ENCODE results near the gene GNG12.
A peak's percentile ranks its signal among the peaks of the same experiment; 100 is the strongest.

Gene GNG12

DNA sequence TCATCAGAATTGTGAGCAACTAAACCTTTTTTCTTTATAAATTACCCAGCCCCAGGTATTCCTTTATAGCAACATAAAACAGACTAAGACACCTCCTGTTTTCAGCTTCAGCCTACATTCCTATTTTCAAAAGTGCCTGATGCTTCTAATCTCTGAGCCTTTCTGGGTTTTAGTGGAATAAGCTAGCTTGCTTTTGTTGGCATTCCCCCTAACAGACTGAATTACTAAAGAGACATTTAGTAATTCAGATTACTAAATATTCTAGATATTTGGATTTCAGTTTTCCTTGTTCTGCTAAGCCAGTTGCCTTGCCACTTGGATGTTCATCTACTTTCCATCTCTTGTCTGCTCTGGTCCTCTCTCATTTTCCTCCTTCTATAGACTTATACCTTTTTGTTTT, 10.5 kb upstream of the GNG12 start:
- intact Hi-C loops (cut with DNase I): no loop called here
- DNase-seq: no peak

DNA sequence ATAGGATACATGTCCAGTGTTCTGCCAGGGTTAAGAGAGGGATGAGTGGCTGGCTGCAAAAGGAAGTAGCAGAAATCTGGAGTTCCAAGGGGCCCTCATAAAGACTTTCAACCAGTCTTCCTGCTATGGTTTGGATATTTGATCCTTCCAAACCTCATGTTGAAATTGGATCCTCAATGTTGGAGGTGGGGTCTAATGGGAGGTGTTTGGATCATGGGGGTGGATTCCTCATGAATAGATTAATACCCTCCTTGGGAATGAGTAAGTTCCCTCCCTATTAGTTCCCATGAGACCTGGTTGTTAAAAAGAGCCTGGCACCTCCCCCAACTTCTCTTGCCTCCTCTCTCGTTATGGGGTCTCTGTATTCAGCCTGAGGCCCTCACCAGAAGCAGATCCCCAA, 10.1 kb upstream of the GNG12 start:
- intact Hi-C loops (cut with DNase I): no loop called here
- no peak for DNase-seq

DNA sequence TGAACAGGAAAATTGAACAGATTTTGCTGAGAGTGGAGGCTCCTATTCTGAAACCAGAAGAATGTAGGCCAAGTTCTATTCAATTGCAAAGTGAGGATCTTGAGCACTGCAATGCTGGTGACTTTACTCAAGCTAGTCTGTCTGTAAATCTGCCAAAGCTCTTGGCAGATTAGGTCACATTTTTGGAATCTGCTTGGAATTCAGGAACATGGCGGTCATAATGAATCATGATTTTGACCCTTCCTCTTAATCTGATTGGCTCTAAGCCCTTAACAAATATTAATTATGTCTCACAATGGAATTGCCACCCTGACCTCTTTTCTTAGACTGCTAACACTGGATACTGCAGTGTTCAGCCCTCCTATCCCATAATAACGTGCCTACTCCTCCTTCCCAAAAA, 7.2 kb upstream of the GNG12 start:
- DNase-seq: no peak
- intact Hi-C loops (cut with DNase I): no loop called here

DNA sequence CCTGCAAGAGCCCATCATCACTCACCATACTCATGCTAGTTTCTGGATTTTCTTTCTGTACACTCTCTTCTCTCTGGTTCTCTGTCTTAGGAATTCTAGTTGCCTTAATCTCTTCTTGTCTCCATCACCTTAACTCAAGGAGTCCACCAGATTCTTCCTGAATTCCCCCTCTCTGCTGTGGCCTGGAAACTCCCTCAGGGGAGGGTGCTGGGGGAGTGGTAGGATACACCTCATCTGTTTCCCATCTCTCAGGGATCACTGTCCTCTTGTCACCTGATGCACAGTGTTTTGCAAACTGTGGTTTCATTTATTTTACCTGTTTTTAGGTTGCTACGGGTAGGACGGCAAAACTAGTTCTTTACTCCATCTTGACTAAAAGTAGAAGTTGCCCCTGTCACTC, 6.6 kb upstream of the GNG12 start:
- no peak for DNase-seq
- intact Hi-C loops (cut with DNase I): loop anchor here (10.0 kb wide), 1 partner anchor 75 kb away; no protein-coding TSS in a partner anchor

DNA sequence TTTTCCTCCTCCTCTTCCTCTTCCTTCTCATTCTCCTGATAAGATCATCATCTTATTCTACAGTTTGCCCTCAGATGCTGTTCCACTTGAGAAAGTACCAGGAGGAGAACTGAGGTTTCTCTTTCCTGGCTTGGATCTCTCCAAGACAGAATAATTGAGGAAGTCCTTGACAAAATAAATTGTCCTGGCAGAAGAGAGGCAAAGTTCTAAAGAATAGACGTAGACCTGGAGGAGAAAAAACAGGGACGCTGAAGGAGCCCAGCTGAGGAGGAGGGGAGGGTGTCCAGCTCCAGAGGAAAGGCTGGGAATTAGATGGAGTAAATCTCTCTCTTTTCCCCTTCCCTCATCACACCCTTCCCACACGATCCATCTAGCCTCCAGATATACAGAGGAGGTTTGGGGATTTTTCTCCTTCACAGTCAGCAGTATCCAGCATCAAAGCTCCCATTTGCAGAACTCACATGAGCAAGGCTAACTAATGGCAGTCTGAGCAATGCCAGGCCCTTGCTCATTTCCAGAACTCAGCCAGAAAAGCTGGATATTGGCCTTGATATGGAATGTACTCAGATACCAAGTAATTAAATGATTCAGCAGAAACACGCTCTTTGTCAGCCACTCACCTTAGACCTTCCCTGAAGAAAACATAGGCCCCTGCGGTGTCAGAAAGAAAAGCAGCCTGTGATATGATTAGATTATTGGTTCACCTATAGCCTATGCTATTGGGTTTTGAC, 5.1 kb upstream of the GNG12 start:
- no peak for DNase-seq
- intact Hi-C loops (cut with DNase I): loop anchor here (10.0 kb wide), 1 partner anchor 74 kb away; no protein-coding TSS in a partner anchor

DNA sequence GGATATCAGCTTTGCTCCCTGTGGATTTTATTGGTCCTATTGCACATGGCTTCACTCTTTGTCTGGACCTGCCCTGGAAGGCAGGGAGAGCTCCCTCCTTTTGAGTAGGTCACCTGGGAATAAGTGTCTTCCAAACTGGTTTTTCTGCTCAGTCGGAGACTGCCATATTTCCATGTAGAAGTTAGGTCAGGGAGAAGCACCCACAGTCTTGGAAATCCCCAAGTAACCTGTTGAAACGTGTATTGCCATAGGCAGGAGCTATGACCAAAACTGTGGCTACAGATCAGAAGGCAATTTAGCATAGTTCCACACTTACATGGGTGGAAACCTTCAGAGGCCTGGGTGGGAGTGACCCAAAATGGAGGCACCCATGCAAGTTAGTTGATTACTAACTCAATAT, 3.5 kb upstream of the GNG12 start:
- intact Hi-C loops (cut with DNase I): loop anchor here (10.0 kb wide), 1 partner anchor 72 kb away; no protein-coding TSS in a partner anchor

DNA sequence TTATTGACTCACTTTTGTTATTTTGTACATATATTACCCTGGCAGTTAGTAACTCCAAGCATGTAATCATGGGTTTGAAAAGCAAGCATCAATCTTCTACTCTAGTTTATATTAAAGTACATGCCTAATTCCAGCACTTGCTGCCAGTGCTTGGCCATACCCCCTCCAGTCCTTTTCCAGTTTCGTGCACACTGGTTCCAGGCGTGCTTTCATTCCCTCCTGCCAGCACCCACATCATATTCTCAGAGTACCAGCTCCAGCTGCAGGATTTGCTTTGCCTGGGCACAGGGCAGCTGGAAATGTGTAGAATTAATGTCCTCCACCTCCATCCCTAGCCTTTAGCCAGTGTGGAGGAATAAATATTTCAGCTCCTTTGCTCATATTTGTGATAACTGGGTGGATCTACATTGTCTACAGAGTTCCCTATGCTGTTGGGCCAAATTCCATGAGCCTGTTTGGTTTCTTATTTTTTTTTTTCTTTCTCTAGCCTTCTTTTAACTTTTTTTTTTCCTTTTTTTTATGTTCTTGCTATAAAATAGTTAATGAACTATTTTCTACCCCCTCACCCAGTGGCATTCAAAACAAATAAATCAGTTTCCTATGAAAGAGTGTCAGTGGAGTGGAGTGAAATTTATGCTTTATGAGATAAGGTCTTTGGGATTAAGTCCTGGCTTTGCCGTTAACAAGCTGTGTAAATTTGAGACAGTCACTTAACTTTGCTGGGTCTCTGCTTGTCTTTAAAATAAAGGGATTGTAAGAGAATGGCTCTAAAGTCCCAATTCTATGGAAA, 2.6 kb upstream of the GNG12 start:
- DNase-seq: no peak
- intact Hi-C loops (cut with DNase I): loop anchor here (10.0 kb wide), 1 partner anchor 71 kb away; no protein-coding TSS in a partner anchor

More for the DNA sequence above, 3.5 kb upstream of the GNG12 start:
- DNase-seq: no peak

DNA sequence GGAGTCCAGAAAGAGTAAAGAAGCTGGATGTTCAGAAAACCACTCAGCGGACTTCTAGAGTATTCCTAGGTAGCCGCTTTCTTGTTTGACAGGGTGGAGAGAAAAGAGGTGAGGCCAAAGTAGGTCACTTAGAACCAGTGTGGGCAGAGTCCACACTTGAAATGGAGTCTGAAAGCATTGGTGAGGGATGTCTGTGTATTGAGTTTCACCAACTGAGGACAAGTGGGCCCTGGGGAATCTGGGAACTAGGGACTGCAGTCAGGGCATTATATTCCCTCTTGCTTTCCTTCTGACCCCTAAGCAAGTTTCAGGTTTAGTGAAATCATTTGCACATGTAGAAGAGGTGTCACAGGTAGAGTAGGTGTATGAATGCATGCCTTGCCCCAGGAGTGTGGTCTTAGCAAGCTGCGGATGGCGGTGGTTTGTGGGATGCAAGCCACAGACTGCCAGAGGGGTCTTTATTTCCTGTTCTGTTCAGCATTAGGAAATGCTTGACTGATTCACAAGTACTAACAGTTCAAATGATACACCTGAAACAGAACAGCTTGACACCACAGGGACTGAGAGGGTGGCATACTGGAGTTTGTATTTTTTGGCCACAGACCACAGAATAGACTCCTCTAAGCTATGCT, 1.1 kb upstream of the GNG12 start:
- intact Hi-C loops (cut with DNase I): loop anchor here (10.0 kb wide), 1 partner anchor 70 kb away; no protein-coding TSS in a partner anchor
- no peak for DNase-seq

DNA sequence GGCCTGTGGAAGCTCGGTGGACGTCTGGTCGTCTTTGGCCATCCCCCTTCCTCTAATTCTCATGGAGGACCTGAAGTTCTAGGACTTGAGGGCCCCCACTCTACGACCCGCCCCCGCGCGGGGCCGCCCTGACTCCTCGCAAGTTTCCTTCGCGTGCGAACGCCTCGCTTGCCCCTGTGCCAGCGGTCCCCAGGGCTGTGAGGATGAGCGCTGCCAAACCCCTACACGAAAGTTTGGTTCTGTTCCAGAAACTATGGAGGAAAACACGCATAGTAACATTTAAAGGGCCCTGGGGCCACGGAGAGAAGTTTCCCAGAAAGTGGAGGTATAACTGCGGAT, 304 bp upstream of the GNG12 start:
- intact Hi-C loops (cut with DNase I): loop anchor here (10.0 kb wide), 1 partner anchor 69 kb away; no protein-coding TSS in a partner anchor
- DNase-seq: peak in 2 of 10 donors; percentile 62 to 79

DNA sequence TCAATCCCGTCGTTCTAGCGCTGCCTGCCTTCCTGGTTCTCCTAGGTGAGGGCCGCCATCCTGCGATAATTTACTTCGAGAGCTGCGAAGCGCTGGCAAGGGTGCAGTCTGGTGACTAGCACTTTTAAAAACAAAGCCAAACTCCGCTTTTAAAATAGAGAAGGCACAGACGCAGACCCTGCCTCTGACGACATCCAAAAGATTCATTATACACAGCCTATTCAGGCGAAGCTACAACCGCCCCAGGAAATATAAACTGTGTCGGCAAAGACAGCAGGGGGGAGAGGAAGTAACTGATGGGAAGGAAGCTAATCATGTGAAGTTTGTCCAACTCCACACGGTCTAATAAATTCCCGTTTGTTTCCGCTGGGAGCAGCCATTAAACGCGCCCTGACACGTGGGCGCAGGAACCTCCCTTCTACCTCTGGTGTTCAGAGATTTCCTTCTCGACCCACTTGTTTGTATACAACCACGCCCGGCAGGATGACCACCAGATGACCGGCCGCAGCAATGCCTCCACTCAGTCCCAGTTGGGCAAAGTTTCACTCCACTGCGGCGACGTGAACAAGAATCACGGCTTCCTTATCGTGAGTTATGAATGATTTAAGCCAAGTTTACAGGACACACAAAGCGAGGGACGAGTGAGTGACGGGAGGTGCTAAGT, 1.3 kb downstream of the GNG12 start:
- peak in 1 of 10 donors; percentile 22 for DNase-seq
- intact Hi-C loops (cut with DNase I): loop anchor here (10.0 kb wide), 1 partner anchor 67 kb away; no protein-coding TSS in a partner anchor

DNA sequence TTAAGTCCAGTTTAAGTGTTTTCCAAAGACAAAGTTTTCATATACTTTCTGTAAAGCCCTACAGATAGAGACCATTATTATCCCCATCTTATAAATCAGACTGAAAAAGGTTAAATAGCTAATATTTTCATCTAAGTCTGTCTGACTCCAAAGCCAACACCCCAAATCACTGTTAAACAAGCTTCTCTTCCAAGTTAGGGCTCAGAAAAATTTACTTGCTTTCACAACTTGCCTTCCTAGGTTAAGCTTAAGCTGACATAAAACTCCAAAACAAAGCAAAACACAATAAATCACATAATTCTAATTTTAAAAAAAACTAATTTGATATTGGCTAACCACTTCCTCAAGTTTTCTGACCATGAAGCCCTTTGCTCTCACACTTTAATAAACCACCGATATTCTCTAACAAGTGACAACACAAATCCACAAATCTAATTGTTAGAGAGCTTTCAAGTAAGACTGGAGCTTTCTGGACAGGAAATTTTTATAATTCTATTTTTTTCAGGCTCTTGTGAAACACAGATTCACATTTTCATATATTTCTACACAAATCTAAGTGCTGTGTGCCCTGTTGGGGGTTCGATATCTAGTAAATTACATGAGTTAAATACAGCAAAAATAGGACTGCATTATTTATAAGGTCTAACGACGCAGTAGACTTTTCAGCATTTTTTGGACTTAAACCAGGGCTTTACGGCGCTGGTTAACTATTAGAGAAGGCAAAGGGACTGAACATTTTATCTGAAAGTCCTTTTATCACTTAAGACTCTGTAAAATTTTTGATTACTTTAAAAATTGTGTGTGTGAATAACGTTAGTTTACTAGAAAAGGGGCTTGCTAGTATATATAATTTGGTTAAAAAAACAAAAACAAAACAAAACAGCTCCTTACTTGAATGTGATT, 2.1 kb downstream of the GNG12 start:
- no peak for DNase-seq
- intact Hi-C loops (cut with DNase I): loop anchor here (10.0 kb wide), 1 partner anchor 66 kb away; no protein-coding TSS in a partner anchor

DNA sequence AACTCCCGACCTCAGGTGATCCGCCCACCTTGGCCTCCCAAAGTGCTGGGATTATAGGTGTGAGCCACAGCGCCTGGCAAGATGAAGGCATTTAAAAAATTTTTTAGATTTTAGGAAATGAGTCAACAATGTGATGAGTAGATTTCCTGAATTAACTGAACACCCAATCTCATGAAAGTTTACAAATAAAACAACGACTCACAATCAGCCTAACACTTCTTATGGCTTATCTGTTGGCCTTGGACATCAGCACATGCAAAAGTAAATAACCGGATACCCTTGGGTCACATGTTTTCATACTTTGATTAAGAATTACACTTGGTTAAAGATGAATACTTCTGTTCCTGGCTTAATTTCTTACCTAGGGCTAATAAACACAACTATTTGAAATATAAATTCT, 3.0 kb downstream of the GNG12 start:
- intact Hi-C loops (cut with DNase I): loop anchor here (10.0 kb wide), 1 partner anchor 65 kb away; no protein-coding TSS in a partner anchor

DNA sequence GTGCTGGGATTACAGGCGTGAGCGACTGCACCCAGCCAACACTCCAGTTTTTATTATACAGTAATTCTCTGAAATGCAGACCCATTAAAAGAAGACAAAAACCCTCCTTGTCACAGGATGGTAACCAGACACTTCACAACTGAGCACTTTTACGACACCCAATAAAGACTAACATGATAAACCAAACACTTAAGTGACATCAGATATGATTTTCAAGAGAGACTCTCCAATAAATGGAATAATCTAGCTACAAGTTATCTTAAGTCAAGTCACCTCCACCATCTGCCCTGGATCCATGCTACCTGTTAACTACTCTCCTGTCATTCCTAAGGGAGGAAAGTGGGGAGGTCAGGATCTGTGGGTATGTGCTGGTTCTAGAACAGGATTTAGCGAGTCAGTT, 5.6 kb downstream of the GNG12 start:
- intact Hi-C loops (cut with DNase I): no loop called here
- no peak for DNase-seq

More for the DNA sequence above, 3.0 kb downstream of the GNG12 start:
- no peak for DNase-seq

DNA sequence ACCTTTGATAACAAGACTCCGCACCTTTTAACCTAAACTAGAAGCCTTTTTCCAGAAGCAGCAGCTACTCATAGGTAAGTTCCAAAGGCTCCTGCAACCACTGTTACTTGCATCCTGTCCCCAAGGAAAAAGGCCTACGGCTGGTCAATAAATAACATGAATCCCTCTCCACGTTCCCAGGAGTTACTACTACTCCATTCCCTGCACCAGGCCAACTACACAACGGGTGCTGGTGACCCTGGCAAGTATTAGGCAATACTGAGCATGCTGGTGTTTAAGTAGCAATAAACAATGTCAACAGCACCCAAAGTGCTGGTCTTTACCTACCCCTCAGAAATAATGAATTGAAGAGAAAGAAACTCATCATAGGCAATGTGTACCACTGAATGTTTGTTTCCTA, 7.7 kb downstream of the GNG12 start:
- intact Hi-C loops (cut with DNase I): no loop called here
- DNase-seq: no peak

DNA sequence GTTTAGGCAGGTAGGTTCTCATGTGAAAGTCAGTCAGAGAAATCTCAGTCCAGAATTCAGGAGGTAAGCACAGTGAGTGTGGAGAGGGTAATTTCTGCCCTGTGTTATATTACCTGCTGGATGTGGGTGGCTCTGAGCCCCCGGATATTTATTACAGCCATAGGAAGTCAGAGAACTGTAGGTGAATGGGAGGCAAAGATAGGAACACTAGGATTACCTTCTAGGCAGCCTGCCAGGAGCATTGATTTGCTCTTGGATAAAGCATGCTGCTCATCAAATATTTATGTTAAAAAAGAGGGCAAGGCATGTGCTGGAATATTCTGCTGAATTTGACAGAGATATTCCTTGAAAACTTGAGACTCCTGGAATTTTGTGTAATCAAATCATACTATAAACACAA, 8.5 kb downstream of the GNG12 start:
- intact Hi-C loops (cut with DNase I): no loop called here
- DNase-seq: no peak

DNA sequence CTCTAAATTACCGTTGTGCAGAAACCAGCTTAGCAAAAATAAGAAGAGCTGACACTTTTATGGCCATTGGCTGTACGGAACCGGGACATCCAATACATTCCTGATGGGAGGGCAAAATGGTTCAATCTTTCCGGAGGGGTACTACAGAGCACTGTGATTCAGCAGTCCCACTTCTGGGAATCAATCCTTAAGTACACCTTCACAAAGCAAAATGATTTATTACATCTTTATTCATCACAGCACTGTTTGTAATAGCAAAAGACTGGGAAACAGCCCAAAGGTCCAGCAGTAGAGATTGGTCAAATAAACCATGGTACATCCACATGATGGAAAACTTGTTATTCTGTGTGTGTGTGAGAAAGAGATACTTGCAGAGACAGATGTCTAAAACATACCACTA, 9.7 kb downstream of the GNG12 start:
- intact Hi-C loops (cut with DNase I): no loop called here

DNA sequence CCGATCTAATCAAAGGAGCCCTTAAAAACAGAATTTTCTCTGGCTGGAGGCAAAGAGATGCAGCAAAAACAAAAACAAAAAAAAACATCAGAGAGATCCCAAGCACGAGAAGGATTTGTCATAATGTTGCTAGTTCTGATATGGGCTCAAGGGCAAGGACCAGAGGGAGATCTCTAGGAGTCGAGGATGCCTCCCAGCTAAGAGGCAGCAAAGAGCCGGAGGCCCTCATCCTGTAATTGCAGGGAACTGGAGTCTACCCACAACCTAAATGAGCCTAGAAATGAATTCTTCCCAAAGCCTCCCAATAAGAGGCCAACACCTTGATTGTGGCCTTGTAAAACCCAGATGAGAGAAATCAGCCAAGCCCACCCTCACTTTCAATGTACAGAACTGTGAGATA, 12.0 kb downstream of the GNG12 start:
- DNase-seq: no peak
- intact Hi-C loops (cut with DNase I): no loop called here

More for the DNA sequence above, 9.7 kb downstream of the GNG12 start:
- no peak for DNase-seq

DNA sequence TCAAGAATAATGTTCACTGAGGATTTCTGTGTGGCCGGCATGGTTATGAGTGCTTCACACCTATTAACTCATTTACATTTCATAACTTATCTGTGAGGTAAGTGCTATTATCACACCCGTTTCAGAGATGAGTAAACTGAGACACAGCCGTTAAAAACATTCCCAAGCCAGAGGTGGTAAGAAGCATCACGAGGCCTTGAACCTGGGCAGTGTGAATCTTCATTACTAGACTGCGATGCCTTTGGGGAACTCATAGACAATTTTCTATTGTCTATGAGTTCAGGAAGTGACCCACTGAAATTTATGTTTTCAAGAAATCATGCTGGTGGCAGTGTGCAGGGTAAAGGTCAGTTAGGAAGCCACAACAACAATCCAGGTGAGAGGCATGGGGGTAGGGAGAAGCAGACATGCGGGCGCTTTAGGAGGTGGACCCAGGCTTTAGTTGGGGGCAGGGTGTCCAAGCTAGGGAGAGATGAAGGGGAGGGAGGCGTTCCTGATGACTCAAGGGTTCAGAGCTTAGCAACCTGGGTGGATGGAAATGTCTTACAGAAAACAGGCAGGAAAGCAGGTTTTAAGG, 14.5 kb downstream of the GNG12 start:
- intact Hi-C loops (cut with DNase I): no loop called here
- DNase-seq: no peak

DNA sequence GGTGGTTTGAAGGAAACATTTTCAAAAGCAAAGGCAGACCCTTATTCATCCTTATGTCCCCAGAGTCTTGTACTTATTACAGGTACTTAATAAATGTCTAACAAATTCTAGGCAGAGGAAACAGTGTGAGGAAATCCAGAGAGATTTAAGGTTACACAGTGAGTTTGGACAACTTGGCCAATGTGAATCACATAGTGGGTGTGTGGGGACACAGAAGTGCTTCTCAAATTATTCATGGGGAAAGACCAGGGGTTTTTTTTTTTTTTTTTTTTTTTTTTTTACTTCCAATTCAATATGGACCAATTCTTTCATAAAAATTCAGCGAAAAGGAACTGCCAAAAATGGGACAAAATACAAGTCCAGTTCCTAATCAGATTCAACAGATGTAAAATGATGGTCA, 15.1 kb downstream of the GNG12 start:
- DNase-seq: no peak

More for the DNA sequence above, 15.1 kb downstream of the GNG12 start:
- intact Hi-C loops (cut with DNase I): no loop called here
